HEK293 (cell line): ENCODE data around the gene CD3G.
A peak's percentile ranks its signal among the peaks of the same experiment; 100 is the strongest.

Experiments
- CTCF ChIA-PET: fragments of 350-600 bp; formaldehyde crosslinking; extraction: SDS; loops from one replicate; lab custom pipeline; 2021; ENCODE audit warnings: antibody characterized with exemption; lab: Yijun Ruan, JAX
- POLR2A ChIA-PET: fragments of 300-600 bp; formaldehyde crosslinking; extraction: SDS; loops from one replicate; lab custom pipeline; 2020; ENCODE audit warnings: antibody characterized with exemption, inconsistent platforms; lab: Yijun Ruan, JAX
- H3K27ac ChIP-seq: fragments of 200-500 bp; sonication (Bioruptor generic); 2 replicates; pipeline ENCODE4 v1.5.1; 2014; ENCODE audit warnings: low read depth, low read length, control low read depth, inconsistent platforms; ENCODE audit errors: extremely low read depth
- H3K36me3 ChIP-seq, 2 experiments: fragments of 200-500 bp in 1 of 2; sonication (Bioruptor generic) in 1 of 2; 1 replicate in 1 of 2; 2 replicates in 1 of 2; pipeline ENCODE4 v1.5.1; 2014 to 2017; ENCODE audit warnings: inconsistent platforms in 2 of 2, low read length in 2 of 2; ENCODE audit not compliant: control insufficient read depth in 2 of 2, insufficient read depth in 1 of 2
- H3K4me1 ChIP-seq: fragments of 200-500 bp; sonication (Bioruptor generic); 2 replicates; pipeline ENCODE4 v1.5.1; 2014; ENCODE audit warnings: mild to moderate bottlenecking, low read length, inconsistent platforms; ENCODE audit not compliant: control insufficient read depth, insufficient read depth
- H3K4me3 ChIP-seq: 2 replicates; pipeline ENCODE4 v1.5.1; 2011; ENCODE audit warnings: low read depth, mild to moderate bottlenecking, control low read depth, low read length, moderate library complexity
- H3K9me3 ChIP-seq: fragments of 200-500 bp; sonication (Bioruptor generic); 2 replicates; pipeline ENCODE4 v1.5.1; 2014; ENCODE audit warnings: low read depth, low read length, inconsistent platforms; ENCODE audit not compliant: control insufficient read depth, insufficient read depth
- ATF2 ChIP-seq: fragments of 450-650 bp; formaldehyde crosslinking; IDR thresholded peaks from 2 replicates; pipeline ENCODE4 v1.5.1; 2016; ENCODE audit warnings: missing biosample characterization, missing genetic modification characterization, low read depth
- HOXD13 ChIP-seq: sonication (generic); formaldehyde crosslinking; IDR thresholded peaks from 2 replicates; pipeline ENCODE4 v1.8.0; 2022; ENCODE audit warnings: missing genetic modification reagents, borderline replicate concordance
- INSM2 ChIP-seq: fragments of 450-650 bp; formaldehyde crosslinking; IDR thresholded peaks from 2 replicates; pipeline ENCODE4 v1.5.1; 2016; ENCODE audit warnings: missing biosample characterization, missing genetic modification characterization
- KLF10 ChIP-seq: fragments of 450-650 bp; IDR thresholded peaks from 2 replicates; pipeline ENCODE4 v1.5.1; 2018; ENCODE audit warnings: missing biosample characterization, mild to moderate bottlenecking, missing genetic modification characterization
- PRDM4 ChIP-seq: fragments of 450-650 bp; formaldehyde crosslinking; IDR thresholded peaks from 2 replicates; pipeline ENCODE4 v1.5.1; 2017; ENCODE audit warnings: missing biosample characterization, missing genetic modification characterization
- SP7 ChIP-seq: fragments of 450-650 bp; formaldehyde crosslinking; IDR thresholded peaks from 2 replicates; pipeline ENCODE4 v1.5.1; 2016; ENCODE audit warnings: missing biosample characterization, missing genetic modification characterization
- TCF7L2 ChIP-seq: IDR thresholded peaks from 2 replicates; pipeline ENCODE4 v1.6.1; 2011; ENCODE audit warnings: low read depth, mild to moderate bottlenecking, inconsistent platforms, low read length, moderate library complexity, borderline replicate concordance
- YY1 ChIP-seq: fragments of 450-650 bp; formaldehyde crosslinking; IDR thresholded peaks from 2 replicates; pipeline ENCODE4 v1.5.1; 2018; ENCODE audit warnings: missing biosample characterization, missing genetic modification characterization
- ZFP41 ChIP-seq: fragments of 450-650 bp; formaldehyde crosslinking; IDR thresholded peaks from 2 replicates; pipeline ENCODE4 v1.5.1; 2016; ENCODE audit warnings: missing biosample characterization, missing genetic modification characterization, borderline replicate concordance
- ZNF18 ChIP-seq: fragments of 450-650 bp; formaldehyde crosslinking; IDR thresholded peaks from 2 replicates; pipeline ENCODE4 v1.5.1; 2016; ENCODE audit warnings: missing biosample characterization, missing genetic modification characterization
- ZNF223 ChIP-seq: fragments of 450-650 bp; formaldehyde crosslinking; IDR thresholded peaks from 2 replicates; pipeline ENCODE4 v1.5.1; 2016; ENCODE audit warnings: missing biosample characterization, missing genetic modification characterization
- ZNF23 ChIP-seq: fragments of 450-650 bp; formaldehyde crosslinking; IDR thresholded peaks from 2 replicates; pipeline ENCODE4 v1.5.1; 2016; ENCODE audit warnings: missing biosample characterization, missing genetic modification characterization, borderline replicate concordance
- ZNF266 ChIP-seq: fragments of 450-650 bp; formaldehyde crosslinking; IDR thresholded peaks from 2 replicates; pipeline ENCODE4 v1.5.1; 2016; ENCODE audit warnings: missing biosample characterization, missing genetic modification characterization, low read depth
- ZNF530 ChIP-seq: fragments of 450-650 bp; formaldehyde crosslinking; IDR thresholded peaks from 2 replicates; pipeline ENCODE4 v1.5.1; 2016; ENCODE audit warnings: low read depth, missing biosample characterization, missing genetic modification characterization
- ZNF549 ChIP-seq: fragments of 450-650 bp; IDR thresholded peaks from 2 replicates; pipeline ENCODE4 v1.5.1; 2018; ENCODE audit warnings: missing biosample characterization, missing genetic modification characterization, mild to moderate bottlenecking, inconsistent platforms, moderate library complexity
- ZNF677 ChIP-seq: fragments of 450-650 bp; IDR thresholded peaks from 2 replicates; pipeline ENCODE4 v1.5.0; 2018; ENCODE audit warnings: missing biosample characterization, mild to moderate bottlenecking, missing genetic modification characterization, moderate library complexity
- ZNF704 ChIP-seq: fragments of 450-650 bp; formaldehyde crosslinking; IDR thresholded peaks from 2 replicates; pipeline ENCODE4 v1.5.1; 2016; ENCODE audit warnings: missing biosample characterization, missing genetic modification characterization
- ZNF707 ChIP-seq: fragments of 450-650 bp; formaldehyde crosslinking; IDR thresholded peaks from 2 replicates; pipeline ENCODE4 v1.5.1; 2016; ENCODE audit warnings: missing biosample characterization, missing genetic modification characterization
- ZNF747 ChIP-seq: fragments of 450-650 bp; formaldehyde crosslinking; IDR thresholded peaks from 2 replicates; pipeline ENCODE4 v1.5.1; 2016; ENCODE audit warnings: missing biosample characterization, missing genetic modification characterization
- ZSCAN16 ChIP-seq: fragments of 450-650 bp; formaldehyde crosslinking; IDR thresholded peaks from 2 replicates; pipeline ENCODE4 v1.5.1; 2016; ENCODE audit warnings: missing biosample characterization, missing genetic modification characterization
- ZSCAN23 ChIP-seq: fragments of 450-650 bp; formaldehyde crosslinking; IDR thresholded peaks from 2 replicates; pipeline ENCODE4 v1.5.1; 2016; ENCODE audit warnings: missing biosample characterization, missing genetic modification characterization

CD3G gene

GRCh38 chr11:118383657-118384056 lies 39.5 kb downstream of the CD3G start (continued):
- TF ChIP-seq ATF2 (tag by site-specific recombination) (no peak), ZSCAN23 (tag by site-specific recombination) (no peak)

- POLR2A ChIA-PET: no interaction called here
- no peak overlapping the region for H3K27ac ChIP-seq
- TF ChIP-seq INSM2 (tag by site-specific recombination) (no peak), ZNF266 (no peak)
These were observed 52.0 kb downstream of the CD3G start for GRCh38 chr11:118396097-118396501.

GRCh38 chr11:118397448-118397847 lies 53.3 kb downstream of the CD3G start:
- H3K4me3 ChIP-seq: no peak overlapping the region
- H3K4me1 ChIP-seq: no peaks in the 10 kb centered on the region
- no peaks in the 10 kb centered on the region for H3K9me3 ChIP-seq
- H3K36me3 ChIP-seq: peaks cover 26 to 56% of the 10 kb centered on the region in 2 experiments; a peak in 2 of 3 replicates
- no peak overlapping the region for H3K27ac ChIP-seq
- POLR2A ChIA-PET: interaction anchor here (1.3 kb wide), 1 partner anchor 38 kb away, joined by 7 read pairs; the partner anchor contains the start of gene KMT2A
- CTCF ChIA-PET: interaction anchor here (1.6 to 1.8 kb wide), 2 partner anchors 91 to 226 kb away, joined by 3 to 7 read pairs; no protein-coding TSS in a partner anchor
- TF ChIP-seq ZSCAN16 (tag by site-specific recombination) (no peak), ZNF747 (tag by site-specific recombination) (no peak), ZFP41 (no peak), SP7 (peak; percentile 77), HOXD13 (CRISPR knock-in tag) (no peak), ZNF530 (tag by site-specific recombination) (no peak)

More at GRCh38 chr11:118396097-118396501, 52.0 kb downstream of the CD3G start:
- no peak overlapping the region for H3K4me3 ChIP-seq
- H3K9me3 ChIP-seq: no peaks in the 10 kb centered on the region
- peaks cover 26 to 63% of the 10 kb centered on the region in 2 experiments for H3K36me3 ChIP-seq
- CTCF ChIA-PET: interaction anchor here (0.7 to 0.9 kb wide), 2 partner anchors 9 to 92 kb away, joined by 3 to 12 read pairs; no protein-coding TSS in a partner anchor
- H3K4me1 ChIP-seq: no peaks in the 10 kb centered on the region

- ChIA-PET CTCF (interaction anchor here (0.6 to 1.8 kb wide), 2 partner anchors 82 to 89 kb away, joined by 3 to 7 read pairs; no protein-coding TSS in a partner anchor), POLR2A (no interaction called here)
- no peaks in the 10 kb centered on the region for H3K9me3 ChIP-seq
- H3K4me1 ChIP-seq: no peaks in the 10 kb centered on the region
- no peak overlapping the region for H3K4me3 ChIP-seq
- peaks cover 16 to 41% of the 10 kb centered on the region in 2 experiments; a peak in 2 of 3 replicates for H3K36me3 ChIP-seq
- no peak overlapping the region for H3K27ac ChIP-seq
- TF ChIP-seq TCF7L2 (no peak), ZNF704 (tag by site-specific recombination) (no peak), YY1 (tag by site-specific recombination) (no peak), ZNF18 (no peak), ZNF223 (tag by site-specific recombination) (no peak), ZNF707 (tag by site-specific recombination) (no peak), PRDM4 (tag by site-specific recombination) (no peak), ZNF549 (tag by site-specific recombination) (no peak), ZNF23 (no peak), ZNF677 (tag by site-specific recombination) (no peak), KLF10 (tag by site-specific recombination) (no peak)
These were observed 54.8 kb downstream of the CD3G start for GRCh38 chr11:118398791-118399559.
